ENCODE measurements around the gene SLC25A21.

The SLC25A21 gene

DNA sequence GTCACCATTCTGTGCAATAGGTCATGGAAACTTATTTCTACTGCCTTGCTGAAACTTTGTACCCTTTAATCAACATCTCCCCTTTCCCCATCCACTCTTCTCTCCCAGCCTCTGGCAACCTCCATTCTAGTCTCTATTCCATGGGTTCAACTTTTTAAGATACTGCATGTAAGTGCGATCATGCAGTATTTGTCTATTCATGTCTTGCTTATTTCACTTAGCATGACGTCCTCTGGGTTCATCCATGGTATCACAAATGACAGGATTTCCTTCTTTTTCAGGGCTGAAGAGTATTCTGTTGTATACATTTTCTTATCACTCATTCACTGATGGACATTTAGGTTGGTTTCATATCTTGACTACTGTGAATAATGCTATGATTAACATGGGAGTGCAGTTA is 288.4 kb downstream of the SLC25A21 start:
- Mint-ChIP-seq H3K9me3 (peaks cover 9% of the 10 kb centered on the region), H3K4me3 (no peak overlapping the region), H3K27ac (no peak overlapping the region), H3K4me1 (no peaks in the 10 kb centered on the region), H3K36me3 (ENCODE audit: low read depth) (no peaks in the 10 kb centered on the region), H3K27me3 (ENCODE audit: low read depth) (no peaks in the 10 kb centered on the region)
- TF ChIP-seq, protein P1, sequence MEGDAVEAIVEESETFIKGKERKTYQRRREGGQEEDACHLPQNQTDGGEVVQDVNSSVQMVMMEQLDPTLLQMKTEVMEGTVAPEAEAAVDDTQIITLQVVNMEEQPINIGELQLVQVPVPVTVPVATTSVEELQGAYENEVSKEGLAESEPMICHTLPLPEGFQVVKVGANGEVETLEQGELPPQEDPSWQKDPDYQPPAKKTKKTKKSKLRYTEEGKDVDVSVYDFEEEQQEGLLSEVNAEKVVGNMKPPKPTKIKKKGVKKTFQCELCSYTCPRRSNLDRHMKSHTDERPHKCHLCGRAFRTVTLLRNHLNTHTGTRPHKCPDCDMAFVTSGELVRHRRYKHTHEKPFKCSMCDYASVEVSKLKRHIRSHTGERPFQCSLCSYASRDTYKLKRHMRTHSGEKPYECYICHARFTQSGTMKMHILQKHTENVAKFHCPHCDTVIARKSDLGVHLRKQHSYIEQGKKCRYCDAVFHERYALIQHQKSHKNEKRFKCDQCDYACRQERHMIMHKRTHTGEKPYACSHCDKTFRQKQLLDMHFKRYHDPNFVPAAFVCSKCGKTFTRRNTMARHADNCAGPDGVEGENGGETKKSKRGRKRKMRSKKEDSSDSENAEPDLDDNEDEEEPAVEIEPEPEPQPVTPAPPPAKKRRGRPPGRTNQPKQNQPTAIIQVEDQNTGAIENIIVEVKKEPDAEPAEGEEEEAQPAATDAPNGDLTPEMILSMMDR (IDR thresholded peaks at IDR 0.05; ENCODE audit: unreplicated experiment in 3 of 3), result no peak

DNA sequence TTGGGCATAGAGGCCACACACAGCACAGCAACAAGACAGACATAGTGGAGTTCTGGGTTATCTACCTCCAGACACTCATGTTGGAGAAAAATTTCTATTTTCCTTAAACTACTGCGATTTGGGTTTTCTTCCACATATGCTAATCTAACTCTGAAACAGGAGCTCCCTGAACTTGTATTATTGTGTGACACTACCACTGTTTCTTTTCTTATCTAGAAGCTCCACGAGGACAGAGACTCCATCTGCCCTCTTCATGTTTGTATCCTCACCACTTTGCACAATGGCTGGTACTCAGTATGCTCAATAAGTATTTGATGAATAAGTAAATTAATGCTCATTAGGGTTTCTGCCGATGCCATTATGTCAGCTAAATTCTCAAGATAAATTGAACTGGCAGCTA is 292.1 kb downstream of the SLC25A21 start:
- no peak overlapping the region for H3K27ac Mint-ChIP-seq
- peaks cover 9% of the 10 kb centered on the region for H3K9me3 Mint-ChIP-seq
- no peaks in the 10 kb centered on the region for H3K4me1 Mint-ChIP-seq
- no peak overlapping the region for H3K4me3 Mint-ChIP-seq
- H3K27me3 Mint-ChIP-seq (ENCODE audit: low read depth), result no peaks in the 10 kb centered on the region
- TF ChIP-seq, protein P1 (IDR thresholded peaks at IDR 0.05; ENCODE audit: unreplicated experiment in 3 of 3), result no peak
- H3K36me3 Mint-ChIP-seq (ENCODE audit: low read depth), result no peaks in the 10 kb centered on the region

DNA sequence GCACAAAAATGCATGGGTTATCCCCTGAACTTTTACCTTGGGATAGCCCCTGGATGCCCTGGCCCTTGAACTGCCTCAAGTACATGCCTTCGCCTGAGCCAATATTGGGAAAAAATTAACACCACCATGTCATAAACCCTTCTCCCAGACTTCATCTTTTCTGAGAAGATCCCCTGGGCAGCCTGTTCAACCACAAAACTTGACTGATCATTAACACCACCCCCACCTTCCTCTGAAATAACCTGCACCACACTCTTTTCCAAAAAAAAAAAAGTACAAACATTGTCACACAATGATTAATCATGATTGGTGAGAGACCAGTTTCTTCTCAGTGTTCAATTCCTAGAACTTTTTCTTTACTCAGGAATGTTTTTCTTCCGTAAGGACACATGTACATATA is 292.8 kb downstream of the SLC25A21 start:
- no peaks in the 10 kb centered on the region for H3K27me3 Mint-ChIP-seq (ENCODE audit: low read depth)
- H3K27ac Mint-ChIP-seq, result peak overlapping the region in 1 of 3 experiments; percentile 44
- no peaks in the 10 kb centered on the region for H3K4me1 Mint-ChIP-seq
- H3K9me3 Mint-ChIP-seq, result peaks cover 4% of the 10 kb centered on the region
- no peaks in the 10 kb centered on the region for H3K36me3 Mint-ChIP-seq (ENCODE audit: low read depth)
- no peak overlapping the region for H3K4me3 Mint-ChIP-seq
- TF ChIP-seq, protein P1 (IDR thresholded peaks at IDR 0.05; ENCODE audit: unreplicated experiment in 3 of 3), result no peak

DNA sequence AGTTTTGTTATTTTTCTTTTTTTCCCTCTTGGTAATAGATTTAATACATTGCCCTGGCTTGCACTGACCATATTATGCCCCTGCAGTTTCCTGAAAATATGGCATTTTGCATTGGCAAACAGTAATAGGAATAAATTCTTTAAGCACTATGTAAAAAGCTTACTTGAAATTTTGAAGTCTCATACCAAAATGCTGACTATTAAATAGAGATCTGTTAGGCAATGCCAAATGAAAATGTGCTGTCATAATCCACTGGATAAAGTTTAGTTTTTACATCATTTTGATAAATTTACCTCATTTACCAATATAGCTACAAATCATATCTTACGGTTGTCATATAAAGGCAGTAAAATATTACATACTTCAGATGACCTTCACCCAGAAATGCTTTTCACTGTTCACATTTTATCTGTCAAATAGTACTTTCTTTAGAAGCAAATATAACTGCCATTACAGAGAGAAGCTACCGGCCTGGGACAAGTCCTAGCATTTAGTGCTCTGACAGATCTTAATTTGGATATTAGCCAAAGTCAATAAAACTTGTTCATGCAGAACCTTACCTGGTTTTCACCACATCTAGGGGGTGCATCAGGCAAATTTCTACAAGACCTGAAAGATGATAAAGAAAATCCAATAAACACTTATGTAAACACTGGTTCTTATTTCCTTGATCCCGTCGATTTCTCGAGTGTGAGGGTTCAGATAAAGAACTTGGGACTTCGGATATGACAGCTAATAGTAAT is 297.8 kb downstream of the SLC25A21 start:
- Mint-ChIP-seq H3K27ac (no peak overlapping the region), H3K36me3 (ENCODE audit: low read depth) (no peaks in the 10 kb centered on the region), H3K27me3 (ENCODE audit: low read depth) (no peaks in the 10 kb centered on the region), H3K4me3 (no peak overlapping the region), H3K4me1 (no peaks in the 10 kb centered on the region), H3K9me3 (no peaks in the 10 kb centered on the region)
- TF ChIP-seq, protein P1 (IDR thresholded peaks at IDR 0.05; ENCODE audit: unreplicated experiment in 3 of 3), result no peak

DNA sequence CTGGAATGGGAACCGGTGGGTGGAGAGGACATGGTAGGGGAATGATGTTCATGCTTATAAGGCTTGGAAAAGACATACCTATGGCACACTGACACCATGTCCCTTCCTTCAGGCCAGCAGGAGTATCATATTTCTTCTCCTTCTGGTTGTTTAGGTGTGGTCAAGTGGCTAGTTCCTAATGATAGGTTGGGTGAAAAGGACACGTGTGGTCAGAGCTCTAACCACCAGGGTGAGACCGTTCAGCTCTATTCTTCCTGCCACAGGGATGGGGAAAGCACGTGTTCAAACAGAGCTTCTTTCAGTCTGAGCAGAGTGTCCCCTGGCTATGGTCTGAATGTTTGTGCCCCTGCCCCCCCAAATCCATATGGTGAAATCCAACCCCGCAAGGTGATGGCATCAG is 301.6 kb downstream of the SLC25A21 start:
- TF ChIP-seq, protein P1 (IDR thresholded peaks at IDR 0.05; ENCODE audit: unreplicated experiment in 3 of 3), result no peak
- Mint-ChIP-seq H3K36me3 (ENCODE audit: low read depth) (no peaks in the 10 kb centered on the region), H3K4me3 (no peak overlapping the region), H3K9me3 (no peaks in the 10 kb centered on the region), H3K4me1 (no peaks in the 10 kb centered on the region), H3K27me3 (ENCODE audit: low read depth) (no peaks in the 10 kb centered on the region), H3K27ac (no peak overlapping the region)

DNA sequence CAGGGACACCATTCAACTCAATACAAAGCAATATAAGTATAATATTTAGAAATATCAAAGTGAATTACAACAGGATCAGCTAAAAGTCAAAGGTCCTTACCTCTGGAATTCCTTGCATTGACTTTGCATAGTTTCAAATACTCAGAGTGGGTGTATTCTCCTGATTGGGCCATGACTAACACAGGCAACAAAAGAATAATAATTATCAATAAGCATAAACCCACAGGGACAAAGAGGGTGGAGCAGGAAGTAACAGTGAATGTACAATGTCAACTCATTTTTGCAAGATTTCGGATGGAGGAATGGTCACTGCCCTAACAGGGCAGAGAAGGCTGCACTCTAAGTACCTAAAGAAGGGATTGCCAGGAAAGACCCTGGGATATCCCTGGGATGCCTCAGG is 303.3 kb downstream of the SLC25A21 start:
- no peak overlapping the region for H3K4me3 Mint-ChIP-seq
- no peaks in the 10 kb centered on the region for H3K36me3 Mint-ChIP-seq (ENCODE audit: low read depth)
- H3K27me3 Mint-ChIP-seq (ENCODE audit: low read depth), result no peaks in the 10 kb centered on the region
- H3K9me3 Mint-ChIP-seq, result no peaks in the 10 kb centered on the region
- H3K27ac Mint-ChIP-seq, result no peak overlapping the region
- TF ChIP-seq, protein P1 (IDR thresholded peaks at IDR 0.05; ENCODE audit: unreplicated experiment in 3 of 3), result no peak
- H3K4me1 Mint-ChIP-seq, result no peaks in the 10 kb centered on the region

Measured in nephron (organoid).